Osteocyte (in vitro differentiated cells): ENCODE data around the gene DCXR. TPM values are rescaled to one million over a fixed set of nuclear protein-coding genes. Genes with fewer than 3 reads are reported as not detected.
A peak's percentile ranks its signal among the peaks of the same experiment; 100 is the strongest.

ENCODE experiments used
- DNase-seq: peaks from one replicate; pipeline ENCODE4 v3.0.0; 2021; ENCODE audit warnings: mixed read lengths; ENCODE audit not compliant: unreplicated experiment; ENCODE audit errors: extremely low spot score
- H3K27ac Mint-ChIP-seq: one replicate; pipeline ENCODE4 v1.8.0; 2021; ENCODE audit warnings: mild to moderate bottlenecking, mixed read lengths; ENCODE audit not compliant: unreplicated experiment
- H3K27me3 Mint-ChIP-seq: one replicate; pipeline ENCODE4 v1.8.0; 2021; ENCODE audit warnings: mixed read lengths; ENCODE audit not compliant: unreplicated experiment
- H3K36me3 Mint-ChIP-seq: one replicate; pipeline ENCODE4 v1.8.0; 2021; ENCODE audit warnings: mixed read lengths; ENCODE audit not compliant: unreplicated experiment
- H3K4me1 Mint-ChIP-seq: one replicate; pipeline ENCODE4 v1.8.0; 2021; ENCODE audit warnings: mixed read lengths; ENCODE audit not compliant: unreplicated experiment
- H3K4me3 Mint-ChIP-seq: one replicate; pipeline ENCODE4 v1.8.0; 2021; ENCODE audit warnings: mild to moderate bottlenecking, moderate library complexity, mixed read lengths; ENCODE audit not compliant: unreplicated experiment
- H3K9me3 Mint-ChIP-seq: one replicate; pipeline ENCODE4 v1.8.0; 2021; ENCODE audit warnings: mixed read lengths; ENCODE audit not compliant: unreplicated experiment
- CTCF ChIP-seq: fragments of 200-600 bp; sonication (generic); IDR thresholded peaks from 2 replicates; pipeline ENCODE4 v1.5.0; 2021; ENCODE audit warnings: antibody characterized with exemption, mild to moderate bottlenecking, moderate library complexity
- total RNA-seq: library from RNA; stranded (reverse); gene quantifications from 2 replicates; pipeline ENCODE4 v1.2.1, GENCODE V29; 2021

The DCXR gene
- total RNA-seq, 1 donor from 2014 or later, result 69.0 TPM

- Mint-ChIP-seq H3K4me1 (no peaks in the 10 kb centered on the region), H3K27ac (no peak overlapping the region), H3K4me3 (no peak overlapping the region), H3K9me3 (no peaks in the 10 kb centered on the region), H3K36me3 (no peaks in the 10 kb centered on the region), H3K27me3 (no peaks in the 10 kb centered on the region)
- DNase-seq, result no peak
- no peak for TF ChIP-seq CTCF
Observed at GRCh38 chr17:82072827-82073226, 35.3 kb upstream of the DCXR start.

DNA sequence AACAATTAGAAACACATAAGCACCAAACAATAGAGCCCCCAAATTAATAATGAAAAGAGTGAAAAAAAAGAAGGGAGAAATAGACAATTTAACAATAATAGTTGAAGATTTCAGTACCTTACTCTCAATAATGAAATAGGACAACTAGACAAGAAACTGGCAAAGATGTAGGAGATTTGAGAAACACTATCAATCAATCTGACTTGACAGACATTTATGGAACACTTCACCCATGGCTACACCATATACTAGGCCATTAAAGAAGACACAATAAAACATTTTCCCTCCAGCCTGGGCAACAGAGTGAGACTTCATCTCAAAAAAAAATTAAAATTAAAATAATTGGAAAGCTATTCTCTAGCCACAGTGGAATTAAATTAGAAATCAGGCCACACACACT, 33.1 kb upstream of the DCXR start:
- Mint-ChIP-seq H3K9me3 (no peaks in the 10 kb centered on the region), H3K27ac (no peak overlapping the region), H3K36me3 (no peaks in the 10 kb centered on the region), H3K4me1 (no peaks in the 10 kb centered on the region), H3K27me3 (no peaks in the 10 kb centered on the region), H3K4me3 (no peak overlapping the region)
- no peak for DNase-seq
- TF ChIP-seq CTCF, result no peak

- Mint-ChIP-seq H3K27ac (peak within 1 kb of the TSS; percentile 63), H3K4me1 (peaks cover 7% of the 10 kb centered on the region), H3K27me3 (no peaks in the 10 kb centered on the region), H3K4me3 (peak within 1 kb of the TSS; percentile 65), H3K36me3 (no peaks in the 10 kb centered on the region), H3K9me3 (no peaks in the 10 kb centered on the region)
- no peak for DNase-seq
- TF ChIP-seq CTCF, result no peak
Observed at GRCh38 chr17:82065638-82066303, 28.3 kb upstream of the DCXR start, which contains the start of gene DUS1L. TSS of gene DUS1L (minus strand) at chr17:82065804. CDS start at chr17:82065059, 745 bp downstream.

DNA sequence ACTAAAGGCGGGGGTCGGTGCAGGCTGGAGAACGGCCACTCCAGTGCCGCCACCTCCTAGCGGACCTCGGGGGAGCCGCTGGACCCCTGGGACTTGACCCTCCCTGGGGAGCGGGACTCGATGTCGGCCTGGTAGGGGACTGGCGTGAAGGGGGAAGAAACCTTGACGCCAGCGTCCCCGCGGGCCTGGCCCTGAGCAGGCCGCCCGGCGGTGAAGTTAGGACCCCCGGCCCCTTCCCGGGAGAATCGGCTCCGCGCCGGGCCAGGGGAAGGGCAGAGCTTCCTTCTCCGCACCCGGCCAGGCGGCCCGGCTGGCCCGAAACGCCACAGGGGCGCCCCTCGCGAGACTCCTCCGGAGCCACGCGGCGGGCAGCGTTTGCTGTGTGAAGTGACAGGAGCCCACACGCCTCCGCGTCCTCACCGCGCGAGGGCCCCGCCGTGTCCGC, 27.7 kb upstream of the DCXR start:
- Mint-ChIP-seq H3K27ac (no peak overlapping the region), H3K27me3 (no peaks in the 10 kb centered on the region), H3K4me3 (peak overlapping the region; percentile 63), H3K9me3 (no peaks in the 10 kb centered on the region), H3K4me1 (peaks cover 7% of the 10 kb centered on the region), H3K36me3 (peaks cover 2% of the 10 kb centered on the region)
- no peak for DNase-seq
- no peak for TF ChIP-seq CTCF

DNA sequence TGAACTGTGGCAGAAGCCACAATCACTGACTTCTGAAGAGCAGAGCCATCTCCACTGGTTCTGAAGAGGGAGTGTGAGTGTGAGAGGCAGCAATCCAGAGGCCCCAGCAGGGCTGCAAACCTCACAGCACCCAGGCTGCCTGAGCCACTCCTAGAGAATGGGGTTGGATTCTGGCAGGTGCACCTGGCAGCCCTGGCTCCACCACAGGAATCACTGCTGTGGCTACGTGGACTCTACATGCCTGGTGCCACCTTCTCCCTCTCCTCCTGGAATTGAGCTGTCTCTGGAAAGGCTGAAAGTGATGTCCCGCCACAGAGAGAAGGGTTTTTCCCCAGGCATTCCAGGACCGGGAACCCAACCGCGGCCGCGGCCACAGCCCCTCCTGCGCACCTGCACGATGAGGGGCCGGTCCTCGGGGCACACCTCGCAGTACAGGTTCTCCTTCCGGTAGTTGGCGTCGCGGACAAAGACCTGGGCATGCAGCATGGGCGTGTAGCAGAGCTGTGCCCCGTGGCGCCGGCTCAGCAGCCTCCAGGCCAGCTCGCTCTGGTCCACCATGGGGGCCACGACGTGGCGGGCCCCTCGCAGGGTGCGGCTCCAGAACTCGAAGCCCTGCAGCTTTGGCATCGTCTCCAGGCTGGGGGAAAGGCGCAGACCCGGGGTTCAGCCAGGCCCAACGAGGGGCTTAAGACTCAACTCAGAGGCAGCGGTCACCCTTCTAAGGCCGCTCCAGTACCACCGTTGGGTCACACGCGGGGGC, 27.1 kb upstream of the DCXR start:
- DNase-seq, result no peak
- TF ChIP-seq CTCF, result no peak
- Mint-ChIP-seq H3K4me3 (peak overlapping the region; percentile 63), H3K36me3 (peaks cover 5% of the 10 kb centered on the region), H3K27ac (no peak overlapping the region), H3K27me3 (no peaks in the 10 kb centered on the region), H3K4me1 (peaks cover 7% of the 10 kb centered on the region), H3K9me3 (no peaks in the 10 kb centered on the region)
